Loucy (cell line): Measurements from ENCODE around the gene PITPNC1.

Experiments
- H2AFZ ChIP-seq: fragments of 200-600 bp; sonication (generic); 2 replicates; pipeline ENCODE4 v1.6.0; 2016; ENCODE audit warnings: antibody characterized with exemption, mild to moderate bottlenecking, low read length, moderate library complexity
- H3F3A ChIP-seq: fragments of 200-600 bp; 2 replicates; pipeline ENCODE4 v1.6.0; 2016; ENCODE audit warnings: antibody characterized with exemption, low read depth, mild to moderate bottlenecking
- H3K27me3 ChIP-seq: fragments of 200-600 bp; sonication (generic); 2 replicates; pipeline ENCODE4 v1.6.1; 2014; ENCODE audit warnings: low read length, mild to moderate bottlenecking; ENCODE audit not compliant: insufficient read depth, poor library complexity, severe bottlenecking
- H3K36me3 ChIP-seq: fragments of 200-600 bp; sonication (generic); 2 replicates; pipeline ENCODE4 v1.6.1; 2016; ENCODE audit warnings: low read length; ENCODE audit not compliant: insufficient read depth
- H3K4me1 ChIP-seq: fragments of 200-600 bp; sonication (generic); 2 replicates; pipeline ENCODE4 v1.5.1; 2014; ENCODE audit warnings: low read length, mild to moderate bottlenecking; ENCODE audit not compliant: insufficient read depth, poor library complexity, severe bottlenecking
- H3K4me2 ChIP-seq: fragments of 200-600 bp; sonication (generic); 2 replicates; pipeline ENCODE4 v1.6.0; 2014; ENCODE audit warnings: antibody characterized with exemption, low read length, low read depth, mild to moderate bottlenecking; ENCODE audit not compliant: poor library complexity, severe bottlenecking
- H3K4me3 ChIP-seq: fragments of 200-600 bp; sonication (generic); 2 replicates; pipeline ENCODE4 v1.5.1; 2014; ENCODE audit warnings: low read length, mild to moderate bottlenecking, mixed read lengths; ENCODE audit not compliant: poor library complexity, severe bottlenecking
- H3K79me2 ChIP-seq: fragments of 200-600 bp; sonication (generic); 2 replicates; pipeline ENCODE4 v1.6.1; 2014; ENCODE audit warnings: low read length; ENCODE audit not compliant: insufficient read depth
- H3K9ac ChIP-seq: fragments of 200-600 bp; sonication (generic); 2 replicates; pipeline ENCODE4 v1.6.0; 2014; ENCODE audit warnings: mild to moderate bottlenecking, low read depth, low read length, moderate library complexity; ENCODE audit not compliant: poor library complexity, severe bottlenecking
- H3K9me2 ChIP-seq: fragments of 200-600 bp; sonication (generic); replicated peaks from 2 replicates; pipeline ENCODE4 v1.6.1; 2016; ENCODE audit warnings: low read depth, low read length, mixed read lengths
- H3K9me3 ChIP-seq: fragments of 200-600 bp; sonication (generic); 2 replicates; pipeline ENCODE4 v1.6.1; 2014; ENCODE audit warnings: mild to moderate bottlenecking, antibody characterized with exemption, low read length, low read depth; ENCODE audit not compliant: insufficient read depth
- H4K20me1 ChIP-seq: fragments of 200-600 bp; sonication (generic); 2 replicates; pipeline ENCODE4 v1.6.0; 2014; ENCODE audit warnings: antibody characterized with exemption, low read length, mild to moderate bottlenecking; ENCODE audit not compliant: insufficient read depth, poor library complexity, severe bottlenecking
- CTCF ChIP-seq: fragments of 200-600 bp; sonication (generic); conservative IDR thresholded peaks from 2 replicates; pipeline ENCODE4 v1.5.1; 2014; ENCODE audit warnings: mild to moderate bottlenecking, antibody characterized with exemption, low read length
- EZH2phosphoT487 ChIP-seq: fragments of 200-600 bp; IDR thresholded peaks from 2 replicates; pipeline ENCODE4 v1.6.1; 2018; ENCODE audit warnings: antibody characterized with exemption, mild to moderate bottlenecking, moderate library complexity, borderline replicate concordance

The PITPNC1 gene

GRCh38 chr17:67438667-67439066 lies 61.6 kb downstream of the PITPNC1 start:
- Histone ChIP-seq H3K4me3 (no peak overlapping the region), H3K27me3 (no peaks in the 10 kb centered on the region), H3K36me3 (no peaks in the 10 kb centered on the region), H3K79me2 (no peaks in the 10 kb centered on the region; the same call in 1 of the 2 replicates), H3K4me1 (peaks cover 37% of the 10 kb centered on the region), H3K4me2 (no peak overlapping the region), H3F3A (no peaks in the 10 kb centered on the region; the same call in 1 of the 2 replicates), H4K20me1 (no peaks in the 10 kb centered on the region), H3K9me3 (no peaks in the 10 kb centered on the region), H2AFZ (no peak overlapping the region), H3K9me2 (no peaks in the 10 kb centered on the region), H3K9ac (peak overlapping the region; percentile 16)
- TF ChIP-seq CTCF (no peak), EZH2phosphoT487 (no peak)

DNA sequence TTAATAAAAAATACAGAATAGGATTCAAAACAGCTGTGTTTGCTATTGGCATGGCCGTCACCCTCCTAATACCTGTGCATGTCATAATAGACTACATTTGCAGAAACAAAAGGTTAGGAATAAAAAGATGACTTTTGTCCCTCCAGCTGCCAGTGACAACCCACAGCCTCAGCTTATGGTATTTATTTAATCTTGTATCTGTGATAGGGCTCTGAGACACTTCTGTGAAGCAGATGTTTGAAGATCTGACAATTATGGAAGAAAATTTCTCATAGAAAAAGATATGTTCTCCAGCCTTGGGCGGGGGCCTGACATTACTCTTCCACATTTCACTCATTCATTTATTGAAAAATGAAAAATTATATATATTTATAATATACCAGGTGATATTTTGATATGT lies 62.2 kb downstream of the PITPNC1 start:
- Histone ChIP-seq H4K20me1 (no peaks in the 10 kb centered on the region), H3K27me3 (no peaks in the 10 kb centered on the region), H3K4me2 (no peak overlapping the region), H3K4me3 (no peak overlapping the region), H2AFZ (no peak overlapping the region), H3K36me3 (no peaks in the 10 kb centered on the region), H3F3A (no peaks in the 10 kb centered on the region; the same call in 1 of the 2 replicates), H3K4me1 (peaks cover 37% of the 10 kb centered on the region), H3K9me2 (no peaks in the 10 kb centered on the region), H3K9ac (peak overlapping the region; percentile 16), H3K9me3 (no peaks in the 10 kb centered on the region), H3K79me2 (no peaks in the 10 kb centered on the region; the same call in 1 of the 2 replicates)
- no peak for TF ChIP-seq CTCF
- TF ChIP-seq EZH2phosphoT487 = no peak

DNA sequence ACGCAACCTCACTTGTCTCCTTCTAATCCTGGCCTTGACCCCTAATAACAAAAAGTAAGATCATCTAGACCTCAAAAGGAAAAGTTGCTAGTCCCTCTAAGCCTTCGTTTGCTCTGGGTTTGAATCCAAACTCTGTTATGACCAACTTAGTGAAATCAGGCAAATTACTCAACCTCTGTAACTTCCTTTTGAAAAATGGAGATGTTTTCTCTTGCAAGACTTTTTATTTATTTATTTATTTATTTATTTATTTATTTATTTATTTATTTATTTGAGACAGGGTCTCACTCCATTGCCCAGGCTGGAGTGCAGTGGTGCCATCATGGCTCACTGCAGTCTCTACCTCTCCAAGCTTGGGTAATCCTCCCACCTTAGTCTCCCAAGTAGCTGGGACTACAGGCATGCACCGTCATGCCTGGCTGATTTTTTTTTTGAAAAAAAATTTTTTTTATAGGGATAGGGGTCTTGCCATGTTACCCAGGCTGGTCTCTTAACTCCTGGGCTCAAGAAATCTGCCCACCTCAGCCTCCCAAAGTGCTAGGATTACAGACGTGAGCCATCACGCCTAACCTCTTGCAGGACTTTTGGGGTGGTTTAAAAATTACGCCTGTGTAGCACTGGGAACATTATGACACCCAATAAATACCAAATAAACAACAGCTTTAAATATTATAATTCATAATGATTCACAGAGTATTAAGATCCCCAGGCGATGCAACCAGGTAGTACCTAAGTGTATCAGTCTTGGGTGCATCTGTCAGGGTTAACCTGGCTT lies 63.4 kb downstream of the PITPNC1 start:
- no peaks in the 10 kb centered on the region for H3K27me3 ChIP-seq
- H3K4me2 ChIP-seq = peak overlapping the region; percentile 70
- no peaks in the 10 kb centered on the region for H3K9me2 ChIP-seq
- no peaks in the 10 kb centered on the region for H3K36me3 ChIP-seq
- no peaks in the 10 kb centered on the region; the same call in 1 of the 2 replicates for H3K79me2 ChIP-seq
- TF ChIP-seq EZH2phosphoT487 (no peak), CTCF (no peak)
- H3K4me1 ChIP-seq = peaks cover 37% of the 10 kb centered on the region
- peak overlapping the region; percentile 71 for H3K9ac ChIP-seq
- H4K20me1 ChIP-seq = no peaks in the 10 kb centered on the region
- peak overlapping the region; percentile 49; the same call in 1 of the 2 replicates for H2AFZ ChIP-seq
- H3K4me3 ChIP-seq = peak overlapping the region; percentile 56
- H3F3A ChIP-seq = no peaks in the 10 kb centered on the region; the same call in 1 of the 2 replicates
- H3K9me3 ChIP-seq = no peaks in the 10 kb centered on the region
